ENCODE results near the gene SH2D1B.
"Not testable (repeated sequence)": the region's sequence is repeated elsewhere in the genome, so short reads cannot be mapped to it uniquely, and the experiment has no call there.

SH2D1B gene

GRCh38 chr1:162412002-162412401, at the start of gene SH2D1B:
TSS of gene SH2D1B (minus strand) at chr1:162412136. CDS start at chr1:162412016, 120 bp downstream.
- FAIRE-seq (no peak), DNase-seq (ENCODE audit: low spot score) (no peak)

- FAIRE-seq: no peak
- no peak for DNase-seq (ENCODE audit: low spot score)
These were observed 46.3 kb upstream of the SH2D1B start for GRCh38 chr1:162458236-162458635.

GRCh38 chr1:162456323-162456722, 44.4 kb upstream of the SH2D1B start:
- FAIRE-seq (no peak), DNase-seq (ENCODE audit: low spot score) (no peak)

GRCh38 chr1:162454361-162454760, 42.4 kb upstream of the SH2D1B start:
- FAIRE-seq; DNase-seq (ENCODE audit: low spot score): not testable (repeated sequence)

- FAIRE-seq (no peak), DNase-seq (ENCODE audit: low spot score) (no peak)
These were observed 35.0 kb upstream of the SH2D1B start for GRCh38 chr1:162446946-162447345.

- DNase-seq (ENCODE audit: low spot score) (no peak), FAIRE-seq (no peak)
These were observed 33.0 kb upstream of the SH2D1B start for GRCh38 chr1:162444903-162445302.

- DNase-seq (ENCODE audit: low spot score); FAIRE-seq: not testable (repeated sequence)
These were observed 21.2 kb upstream of the SH2D1B start for GRCh38 chr1:162432977-162433713.

GRCh38 chr1:162430583-162430982, 18.6 kb upstream of the SH2D1B start:
- DNase-seq (ENCODE audit: low spot score) (no peak), FAIRE-seq (no peak)

GRCh38 chr1:162422662-162423375, 10.9 kb upstream of the SH2D1B start:
- FAIRE-seq (no peak), DNase-seq (ENCODE audit: low spot score) (no peak)

- no peak for FAIRE-seq
- DNase-seq (ENCODE audit: low spot score): no peak
These were observed 9.6 kb upstream of the SH2D1B start for GRCh38 chr1:162421258-162422164.

GRCh38 chr1:162420120-162420519, 8.2 kb upstream of the SH2D1B start:
- DNase-seq (ENCODE audit: low spot score) (no peak), FAIRE-seq (no peak)

- not testable (repeated sequence) for DNase-seq (ENCODE audit: low spot score)
These were observed 7.6 kb upstream of the SH2D1B start for GRCh38 chr1:162419450-162419931.

GRCh38 chr1:162418584-162418983, 6.6 kb upstream of the SH2D1B start:
- DNase-seq (ENCODE audit: low spot score); FAIRE-seq: not testable (repeated sequence)

More at GRCh38 chr1:162419450-162419931, 7.6 kb upstream of the SH2D1B start:
- FAIRE-seq: not testable (repeated sequence)

- DNase-seq (ENCODE audit: low spot score) (no peak), FAIRE-seq (no peak)
These were observed 5.7 kb upstream of the SH2D1B start for GRCh38 chr1:162417650-162418049.

GRCh38 chr1:162416909-162417308, 5.0 kb upstream of the SH2D1B start:
- no peak for FAIRE-seq
- DNase-seq (ENCODE audit: low spot score): no peak

GRCh38 chr1:162416215-162416614, 4.3 kb upstream of the SH2D1B start:
- no peak for DNase-seq (ENCODE audit: low spot score)
- no peak for FAIRE-seq

- no peak for FAIRE-seq
These were observed 4.4 kb downstream of the SH2D1B start for GRCh38 chr1:162407539-162407938.

GRCh38 chr1:162406811-162407210, 5.1 kb downstream of the SH2D1B start:
- DNase-seq (ENCODE audit: low spot score) (no peak), FAIRE-seq (no peak)

More at GRCh38 chr1:162407539-162407938, 4.4 kb downstream of the SH2D1B start:
- DNase-seq (ENCODE audit: low spot score): no peak

- DNase-seq (ENCODE audit: low spot score) (no peak), FAIRE-seq (no peak)
These were observed 6.1 kb downstream of the SH2D1B start for GRCh38 chr1:162405800-162406199.

- no peak for DNase-seq (ENCODE audit: low spot score)
These were observed 7.3 kb downstream of the SH2D1B start for GRCh38 chr1:162404550-162405160.

More at GRCh38 chr1:162404550-162405160, 7.3 kb downstream of the SH2D1B start:
- FAIRE-seq: no peak
